Measurements from ENCODE around the gene TNRC18.
A peak's percentile ranks its signal among the peaks of the same experiment; 100 is the strongest.
"Not testable (repeated sequence)": the region's sequence is repeated elsewhere in the genome, so short reads cannot be mapped to it uniquely, and the experiment has no call there.

The TNRC18 gene

DNA sequence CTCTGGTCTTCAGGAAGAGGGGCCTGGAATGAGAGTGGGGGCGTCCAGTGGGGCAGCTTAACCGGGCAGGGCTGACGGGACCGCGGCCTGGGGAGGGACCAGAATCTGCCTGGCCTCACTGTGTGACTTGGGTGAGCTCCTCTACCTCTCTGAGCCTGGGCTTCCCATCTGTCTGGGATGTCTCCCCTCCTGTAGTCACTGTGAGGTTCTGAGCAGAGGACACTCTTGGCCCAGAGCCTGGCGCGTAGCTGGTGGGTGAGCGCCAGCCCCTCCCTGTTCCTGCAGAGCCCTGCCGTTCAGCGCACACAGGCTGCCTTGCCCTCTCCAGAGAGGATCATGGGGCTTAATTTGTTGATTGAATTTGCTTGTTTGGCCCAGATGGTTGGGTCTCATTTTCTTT lies 148.1 kb downstream of the TNRC18 start:
- peak in 2 of 58 donors; percentile 2 to 12 for DNase-seq

DNA sequence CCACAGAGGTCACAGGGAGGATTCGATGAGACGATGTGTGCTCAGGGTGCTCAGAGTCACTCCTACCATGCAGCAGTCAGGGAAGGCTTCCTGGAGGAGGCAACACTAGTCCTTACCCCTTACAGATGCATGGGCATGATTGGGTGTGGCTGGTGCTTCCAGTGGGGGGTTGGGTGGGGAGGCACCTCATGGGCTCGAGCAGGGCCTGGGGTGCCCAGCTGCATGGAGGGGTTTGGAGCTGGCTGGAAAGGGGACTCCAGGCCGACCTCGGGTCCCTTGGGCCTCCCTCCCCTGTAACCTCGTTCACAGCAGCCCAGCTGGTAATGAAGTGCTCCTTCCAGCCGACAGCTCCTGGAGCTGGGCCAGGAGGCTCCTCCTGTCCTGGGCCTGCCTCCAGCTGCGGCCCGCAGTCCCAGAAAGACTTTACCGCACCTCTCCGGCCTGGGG lies 148.6 kb downstream of the TNRC18 start:
- DNase-seq: not testable (repeated sequence)

DNA sequence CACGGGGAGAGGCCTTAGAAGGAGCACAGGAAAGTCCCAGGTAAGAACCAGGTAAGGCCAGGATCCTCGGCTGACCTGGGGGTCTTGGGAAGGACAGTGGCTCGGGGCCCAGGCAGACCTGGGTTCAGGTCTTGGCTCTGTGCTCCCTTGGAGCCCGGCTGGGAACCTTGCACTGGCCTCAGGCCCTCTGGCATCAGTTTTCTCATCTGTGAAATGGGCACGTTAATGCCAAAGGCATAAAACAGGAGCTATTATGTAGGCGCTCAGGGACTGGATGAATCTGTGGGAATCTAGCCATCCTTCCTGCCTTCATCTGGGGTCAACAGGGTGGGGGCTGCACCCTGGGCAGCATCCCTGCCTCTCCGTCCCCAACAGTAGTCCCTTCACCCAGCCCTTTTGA lies 149.2 kb downstream of the TNRC18 start:
- DNase-seq: no peak

DNA sequence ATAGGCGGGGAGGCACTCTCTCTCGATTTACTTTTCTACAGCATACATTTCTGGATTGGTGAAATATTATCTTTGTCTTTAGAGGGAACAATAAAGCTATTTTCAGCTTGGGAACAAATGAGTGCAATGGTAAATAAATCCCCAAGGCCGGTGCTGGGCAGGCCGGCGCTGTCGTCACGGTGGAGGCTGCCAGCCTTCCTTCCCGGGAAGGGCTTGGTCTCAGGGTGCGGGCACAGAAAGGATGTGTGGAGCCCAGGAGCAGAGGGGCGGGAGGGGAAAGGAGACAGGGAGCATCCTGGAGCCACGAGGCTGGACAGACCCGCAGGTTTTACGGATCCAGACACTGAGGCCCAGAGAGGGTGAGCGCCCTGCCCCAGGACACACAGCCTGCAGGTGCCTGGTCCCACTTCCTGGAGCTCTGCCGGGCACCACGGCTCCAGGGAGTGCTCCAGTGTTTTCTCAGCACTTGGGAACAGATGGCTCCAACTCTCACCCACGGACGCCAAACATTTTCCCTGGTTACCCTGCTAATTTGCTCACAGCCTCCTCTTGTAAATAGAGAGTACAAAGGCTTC lies 149.7 kb downstream of the TNRC18 start:
- peak in 21 of 58 donors; percentile 6 to 64 (median 32) for DNase-seq

DNA sequence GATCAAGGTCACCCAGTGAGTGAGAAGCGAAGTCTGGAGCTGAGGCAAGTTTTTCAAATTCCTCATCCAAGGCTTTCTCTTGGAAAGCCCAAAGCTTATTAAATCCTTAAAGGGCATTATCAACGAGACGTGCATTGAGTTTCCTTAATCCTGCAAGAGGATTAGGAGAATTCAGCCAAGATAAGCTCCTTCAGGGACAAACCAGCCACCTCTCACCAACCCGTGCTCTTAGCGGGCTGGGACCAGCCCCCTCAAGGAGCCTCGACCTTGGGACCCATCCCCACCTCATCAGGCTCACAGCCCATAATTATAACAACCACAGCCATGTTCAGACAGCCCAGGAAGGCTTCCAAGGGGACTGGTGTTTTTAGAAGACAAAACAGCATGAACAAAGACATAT lies 152.8 kb downstream of the TNRC18 start:
- no peak for DNase-seq

DNA sequence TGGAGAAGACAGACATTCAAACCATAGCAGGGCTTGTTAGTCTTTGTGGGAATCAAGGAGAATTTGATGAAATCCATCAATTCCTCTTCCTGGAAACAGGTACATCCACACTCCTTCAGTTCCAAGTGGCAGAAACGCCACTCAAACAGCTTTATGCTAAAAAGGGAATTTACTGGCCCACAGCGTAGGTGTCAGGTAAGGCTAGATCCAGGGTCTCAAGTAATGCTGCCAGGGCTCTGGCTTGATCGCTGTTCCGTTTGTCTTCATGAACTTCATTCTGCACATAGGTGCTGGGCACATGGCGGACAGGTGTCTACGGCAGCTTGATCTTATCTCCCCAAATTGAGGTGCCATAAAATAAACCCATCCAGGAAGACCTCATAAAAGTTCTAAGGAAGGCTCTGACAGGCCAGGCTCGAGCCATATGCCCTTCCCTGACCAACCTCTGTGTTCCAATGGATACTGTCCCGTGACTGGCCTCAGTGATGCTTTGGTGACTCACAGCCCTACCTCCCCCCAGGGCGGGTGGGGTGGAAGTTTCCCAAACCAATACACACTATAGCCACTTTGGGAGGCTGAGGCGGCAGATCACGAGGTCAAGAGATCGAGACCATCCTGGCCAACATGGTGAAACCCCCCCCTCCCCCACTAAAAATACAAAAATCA lies 153.5 kb downstream of the TNRC18 start:
- not testable (repeated sequence) for DNase-seq

DNA sequence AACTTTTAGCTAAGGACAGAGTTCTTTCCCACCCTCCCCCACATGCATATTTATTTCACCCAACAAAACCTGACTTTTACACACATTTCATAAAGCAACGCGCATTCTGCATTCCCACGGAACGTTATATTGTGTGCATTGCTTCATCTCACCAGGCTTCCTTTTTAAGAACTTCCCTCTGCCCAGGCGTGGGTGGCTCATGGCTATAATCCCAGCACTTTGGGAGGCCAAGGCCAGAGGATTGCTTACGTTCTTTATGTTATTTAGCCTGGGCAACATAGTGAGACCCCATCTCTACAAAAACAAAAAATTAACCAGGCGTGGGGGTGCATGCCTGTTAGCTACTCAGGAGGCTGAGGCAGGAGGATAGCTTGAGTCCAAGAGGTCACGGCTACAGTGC lies 155.8 kb downstream of the TNRC18 start:
- DNase-seq: peak in 1 of 58 donors; percentile 19

DNA sequence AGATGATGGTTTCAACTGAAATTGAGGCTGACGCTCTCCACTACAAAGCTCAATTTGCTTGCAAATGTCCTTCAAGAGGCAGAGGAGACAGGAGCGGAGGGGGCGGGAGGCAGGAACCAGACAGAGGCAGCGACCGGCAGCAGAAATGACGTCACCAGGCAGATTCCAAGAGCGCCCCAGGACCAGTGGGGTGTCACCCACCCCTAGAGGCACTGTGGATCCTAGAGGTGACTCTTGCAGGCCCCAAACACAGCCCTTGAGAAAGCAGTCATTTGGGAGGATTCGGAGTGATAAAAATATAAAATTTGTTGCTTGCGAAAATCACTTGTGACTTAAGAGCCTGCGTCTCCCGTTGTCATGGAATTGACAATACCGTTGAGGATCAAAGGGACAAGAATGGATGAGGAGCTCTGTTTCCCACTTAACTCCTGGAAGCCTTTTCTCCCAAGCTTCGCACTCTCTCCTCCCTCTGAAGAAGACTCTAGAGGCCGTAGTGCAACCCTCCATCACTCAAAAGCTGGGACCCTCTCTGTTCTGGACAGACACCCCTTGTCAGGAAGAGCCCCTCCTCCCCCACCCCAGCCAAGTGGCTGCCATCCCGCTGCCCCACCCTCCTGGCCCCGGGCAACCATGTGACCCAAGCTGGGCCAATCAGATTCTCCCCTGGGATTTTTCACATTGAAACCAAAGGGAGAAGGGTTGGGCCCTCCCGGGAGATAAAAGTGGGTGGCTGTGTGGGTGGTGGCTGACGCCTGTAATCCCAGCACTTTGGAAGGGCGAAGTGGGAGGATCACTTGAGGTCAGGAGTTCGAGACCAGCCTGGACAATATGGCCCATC lies 157.2 kb downstream of the TNRC18 start:
- DNase-seq: peak in 30 of 58 donors; percentile 6 to 57 (median 32)

DNA sequence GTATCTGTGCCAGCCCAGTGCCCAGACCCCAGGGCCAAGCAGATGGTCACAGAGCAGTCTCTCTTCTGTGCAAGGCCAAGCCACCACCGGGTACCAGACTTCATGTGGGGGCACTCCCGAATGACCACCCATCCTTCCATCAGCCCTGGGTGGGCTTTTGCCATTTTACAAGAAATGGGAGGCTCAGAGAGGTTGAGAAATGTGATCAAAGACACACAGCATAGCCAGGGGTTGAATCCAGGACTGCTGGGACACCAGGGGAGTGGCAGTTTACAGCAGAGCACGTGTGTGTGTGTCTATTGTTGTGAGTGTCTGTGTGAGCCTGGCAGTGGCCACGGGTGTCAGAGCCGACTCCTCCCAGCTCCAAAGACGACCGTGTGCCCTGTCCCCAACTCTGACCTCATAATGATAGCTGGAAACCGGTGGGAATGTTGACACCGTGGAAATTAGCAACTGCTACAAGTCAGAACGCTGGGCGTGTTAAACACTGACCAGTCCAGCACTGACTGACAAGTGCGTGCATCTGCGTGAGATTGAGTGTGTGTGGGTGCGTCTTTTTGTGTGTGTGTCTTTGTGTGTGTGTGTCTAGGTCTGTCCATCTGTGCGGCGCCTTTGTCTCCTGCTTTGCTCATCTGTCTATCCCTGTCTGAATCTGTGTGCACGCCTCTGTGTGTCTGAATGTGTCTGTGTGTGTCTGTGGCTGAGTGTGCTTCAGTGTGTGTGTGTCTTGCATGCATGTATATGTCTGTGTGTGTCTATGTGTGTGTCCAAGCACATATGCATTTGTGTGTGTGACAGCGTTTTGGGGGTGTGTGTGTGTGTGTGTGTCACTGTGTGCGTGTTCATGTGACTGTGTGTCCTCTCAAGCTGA lies 158.1 kb downstream of the TNRC18 start:
- DNase-seq: peak in 1 of 58 donors; percentile 35

DNA sequence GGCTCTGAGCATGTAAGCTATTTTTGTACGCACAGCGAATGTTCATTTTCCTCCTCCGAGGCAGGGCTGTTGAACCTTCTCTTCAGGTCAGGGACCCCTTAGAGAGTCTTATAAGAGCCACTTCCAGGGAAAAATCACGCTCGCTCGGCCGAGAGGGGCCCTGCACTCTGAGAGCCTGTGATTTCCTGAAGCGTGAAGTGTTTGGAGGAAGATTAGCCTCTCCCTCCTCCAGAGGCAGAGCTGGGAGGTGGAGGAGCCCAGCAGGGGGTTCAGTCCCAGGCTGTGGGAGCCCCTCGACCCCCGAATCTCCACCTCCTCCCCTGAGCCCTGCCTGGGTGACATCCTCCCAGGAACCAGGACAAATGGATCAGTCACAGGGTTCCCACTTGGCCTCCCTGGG lies 160.6 kb downstream of the TNRC18 start:
- not testable (repeated sequence) for DNase-seq

DNA sequence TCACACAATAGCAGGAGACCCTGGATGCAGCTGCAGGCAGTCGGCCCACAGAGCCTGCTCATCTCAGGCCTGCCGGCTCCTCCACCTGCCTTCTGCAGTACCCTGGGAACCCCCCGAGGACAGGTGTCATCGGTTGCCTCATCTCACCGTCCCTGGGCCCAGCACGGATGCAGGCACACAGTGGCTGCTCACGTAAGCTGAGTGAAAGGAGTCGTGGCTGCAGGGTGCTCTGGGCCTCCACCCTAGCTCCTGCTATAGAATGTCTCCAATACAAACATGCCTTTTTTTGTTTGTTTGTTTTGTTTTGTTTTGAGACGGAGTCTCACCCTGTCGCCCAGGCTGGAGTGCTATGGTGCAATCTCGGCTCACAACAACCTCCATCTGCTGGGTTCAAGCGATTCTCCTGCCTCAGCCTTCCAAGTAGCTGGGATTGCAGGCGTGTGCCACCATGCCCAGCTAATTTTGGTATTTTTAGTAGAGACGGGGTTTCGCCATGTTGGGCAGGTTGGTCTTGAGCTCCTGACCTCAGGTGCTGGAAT lies 163.0 kb downstream of the TNRC18 start:
- not testable (repeated sequence) for DNase-seq
